OCI-LY1 (cell line): Measurements from ENCODE around the gene PRKAR1A.

Experiments
- EZH2 ChIP-seq: fragments of 200-600 bp; sonication (generic), shearing (Covaris generic); IDR thresholded peaks from 2 replicates; pipeline ENCODE4 v1.8.0; 2017; ENCODE audit warnings: borderline replicate concordance, mixed run types, mild to moderate bottlenecking, antibody characterized with exemption, low read length, moderate library complexity, mixed read lengths
- TF ChIP-seq, protein P1 (sequence below): fragments of 200-600 bp; sonication (generic), shearing (Covaris generic); IDR thresholded peaks from 2 replicates; pipeline ENCODE4 v1.5.1; 2017; ENCODE audit warnings: mild to moderate bottlenecking, antibody characterized with exemption, low read length, moderate library complexity, mixed read lengths

DNA sequence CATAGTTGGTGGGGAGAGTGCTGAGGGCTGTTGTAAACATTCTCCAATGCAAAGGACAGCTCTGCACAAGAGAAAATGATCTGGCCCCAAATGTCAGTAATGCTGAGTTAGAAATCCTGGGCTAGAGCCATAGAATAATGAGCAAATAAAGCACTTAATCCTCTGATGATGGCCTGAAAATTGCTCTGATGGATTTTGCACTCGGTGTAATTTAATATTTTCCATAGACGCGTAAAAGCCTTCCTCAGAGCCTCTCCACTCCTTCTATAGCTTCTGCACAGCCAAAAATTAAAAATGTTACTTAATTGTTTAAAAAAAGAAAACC lies 65.2 kb downstream of the PRKAR1A start:
- TF ChIP-seq, protein P1, sequence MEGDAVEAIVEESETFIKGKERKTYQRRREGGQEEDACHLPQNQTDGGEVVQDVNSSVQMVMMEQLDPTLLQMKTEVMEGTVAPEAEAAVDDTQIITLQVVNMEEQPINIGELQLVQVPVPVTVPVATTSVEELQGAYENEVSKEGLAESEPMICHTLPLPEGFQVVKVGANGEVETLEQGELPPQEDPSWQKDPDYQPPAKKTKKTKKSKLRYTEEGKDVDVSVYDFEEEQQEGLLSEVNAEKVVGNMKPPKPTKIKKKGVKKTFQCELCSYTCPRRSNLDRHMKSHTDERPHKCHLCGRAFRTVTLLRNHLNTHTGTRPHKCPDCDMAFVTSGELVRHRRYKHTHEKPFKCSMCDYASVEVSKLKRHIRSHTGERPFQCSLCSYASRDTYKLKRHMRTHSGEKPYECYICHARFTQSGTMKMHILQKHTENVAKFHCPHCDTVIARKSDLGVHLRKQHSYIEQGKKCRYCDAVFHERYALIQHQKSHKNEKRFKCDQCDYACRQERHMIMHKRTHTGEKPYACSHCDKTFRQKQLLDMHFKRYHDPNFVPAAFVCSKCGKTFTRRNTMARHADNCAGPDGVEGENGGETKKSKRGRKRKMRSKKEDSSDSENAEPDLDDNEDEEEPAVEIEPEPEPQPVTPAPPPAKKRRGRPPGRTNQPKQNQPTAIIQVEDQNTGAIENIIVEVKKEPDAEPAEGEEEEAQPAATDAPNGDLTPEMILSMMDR, result no peak
- no peak for TF ChIP-seq EZH2
